CD14-positive monocyte (primary cell): ENCODE measurements around the gene CHPF. TPM values are rescaled to one million over a fixed set of nuclear protein-coding genes. Genes with fewer than 3 reads are reported as not detected.

Source experiments
- DNase-seq, 3 donors: peaks; one replicate each; pipeline ENCODE4 v3.0.0-alpha.2; 2011 to 2022
- H2AFZ ChIP-seq: 2 replicates; pipeline ENCODE4 v1.6.0; 2012; ENCODE audit warnings: mild to moderate bottlenecking, low read depth, low read length, inconsistent platforms; ENCODE audit not compliant: insufficient read depth, poor library complexity, severe bottlenecking
- H3K27ac ChIP-seq, 2 donors: 1 replicate in 1 of 2; 2 replicates in 1 of 2; pipeline ENCODE4 v1.5.1; 2012 to 2013; ENCODE audit warnings: low read length in 2 of 2, control low read depth in 1 of 2, inconsistent platforms in 1 of 2, low read depth in 1 of 2, mild to moderate bottlenecking in 1 of 2
- H3K27me3 ChIP-seq, 2 donors: one replicate each; pipeline versions ENCODE4 v1.6.0 to v1.6.1; 2011 to 2013; ENCODE audit warnings: low read length in 2 of 2; ENCODE audit not compliant: control insufficient read depth in 2 of 2, insufficient read depth in 2 of 2
- H3K36me3 ChIP-seq, 2 donors: replicated peaks in 1 of 2; 1 replicate in 1 of 2; 2 replicates in 1 of 2; pipeline versions ENCODE4 v1.5.1 to v1.6.1; 2012 to 2013; ENCODE audit warnings: low read length in 2 of 2, control low read depth in 1 of 2, inconsistent platforms in 1 of 2, mild to moderate bottlenecking in 1 of 2; ENCODE audit not compliant: insufficient read depth in 2 of 2, control insufficient read depth in 1 of 2
- H3K4me1 ChIP-seq, 2 donors: 1 replicate in 1 of 2; 2 replicates in 1 of 2; pipeline versions ENCODE4 v1.5.1 to v1.6.1; 2012 to 2013; ENCODE audit warnings: low read length in 2 of 2, control low read depth in 1 of 2, inconsistent platforms in 1 of 2, mild to moderate bottlenecking in 1 of 2, moderate library complexity in 1 of 2; ENCODE audit not compliant: insufficient read depth in 2 of 2, control insufficient read depth in 1 of 2
- H3K4me2 ChIP-seq: replicated peaks from 2 replicates; pipeline ENCODE3; 2012; ENCODE audit warnings: low read length, moderate library complexity, mild to moderate bottlenecking; ENCODE audit not compliant: poor library complexity, severe bottlenecking; ENCODE audit errors: extremely low read depth
- H3K4me3 ChIP-seq, 3 experiments: fragments of 200-600 bp in 1 of 3; sonication (generic) in 1 of 3; replicated peaks in 1 of 3; 1 replicate in 2 of 3; 2 replicates in 1 of 3; pipeline ENCODE4 v1.5.1; 2011 to 2013; ENCODE audit warnings: low read length in 3 of 3, mild to moderate bottlenecking in 3 of 3, control low read depth in 2 of 3, low read depth in 2 of 3, inconsistent platforms in 1 of 3, moderate library complexity in 1 of 3
- H3K79me2 ChIP-seq: 2 replicates; pipeline ENCODE4 v1.6.0; 2012; ENCODE audit warnings: mild to moderate bottlenecking, control low read depth, inconsistent platforms, low read length, moderate library complexity; ENCODE audit not compliant: insufficient read depth
- H3K9ac ChIP-seq: 2 replicates; pipeline ENCODE4 v1.6.0; 2017; ENCODE audit warnings: low read length, mild to moderate bottlenecking; ENCODE audit not compliant: insufficient read depth, poor library complexity, severe bottlenecking
- H3K9me3 ChIP-seq, 2 donors: replicated peaks in 1 of 2; 1 replicate in 1 of 2; 2 replicates in 1 of 2; pipeline versions ENCODE4 v1.5.1 to v1.6.1; 2012 to 2013; ENCODE audit warnings: low read length in 2 of 2, control low read depth in 1 of 2; ENCODE audit not compliant: control insufficient read depth in 1 of 2, insufficient read depth in 1 of 2
- H4K20me1 ChIP-seq: 2 replicates; pipeline ENCODE4 v1.6.0; 2012; ENCODE audit warnings: mild to moderate bottlenecking, low read length, control low read depth, moderate library complexity; ENCODE audit not compliant: insufficient read depth
- H3K27ac Mint-ChIP-seq, 7 donors: one replicate each; pipeline ENCODE4 v1.8.0; 2020; ENCODE audit warnings: mild to moderate bottlenecking in 7 of 7, mixed read lengths in 7 of 7, moderate library complexity in 6 of 7, inconsistent platforms in 2 of 7
- H3K27me3 Mint-ChIP-seq, 3 donors: one replicate each; pipeline ENCODE4 v1.8.0; 2021 to 2022; ENCODE audit warnings: low read depth in 3 of 3, mild to moderate bottlenecking in 3 of 3, mixed read lengths in 3 of 3, moderate library complexity in 3 of 3, inconsistent platforms in 1 of 3
- H3K36me3 Mint-ChIP-seq, 2 donors: one replicate each; pipeline ENCODE4 v1.8.0; 2020; ENCODE audit warnings: mixed read lengths in 2 of 2, inconsistent platforms in 1 of 2, mild to moderate bottlenecking in 1 of 2
- H3K4me1 Mint-ChIP-seq: one replicate; pipeline ENCODE4 v1.8.0; 2020; ENCODE audit warnings: mild to moderate bottlenecking, mixed read lengths
- H3K4me3 Mint-ChIP-seq, 2 donors: one replicate each; pipeline ENCODE4 v1.8.0; 2020; ENCODE audit warnings: mild to moderate bottlenecking in 2 of 2, mixed read lengths in 2 of 2, moderate library complexity in 1 of 2
- H3K9me3 Mint-ChIP-seq, 7 donors: one replicate each; pipeline ENCODE4 v1.8.0; 2020 to 2022; ENCODE audit warnings: mixed read lengths in 7 of 7, mild to moderate bottlenecking in 6 of 7, moderate library complexity in 6 of 7, inconsistent platforms in 2 of 7
- CTCF ChIP-seq: fragments of 200-600 bp; IDR thresholded peaks from one replicate; pipeline ENCODE4 v1.8.0; 2022; ENCODE audit warnings: antibody characterized with exemption, mild to moderate bottlenecking
- WGBS: methylation state at CpG from one replicate; pipeline ENCODE4 v1.1.5; 2013; ENCODE audit warnings: missing lambda C conversion rate; ENCODE audit not compliant: insufficient coverage; 5-methylcytosine and 5-hydroxymethylcytosine counted together
- intact Hi-C, 2 donors: fragments of 100-400 bp; cut with micrococcal nuclease; formaldehyde crosslinking; loops; one replicate each; pipeline versions ENCODE4 v1.15.0 to v1.15.1; 2023
- polyA plus RNA-seq, 3 donors: library from polyadenylated mRNA; depleted of rRNA in 1 of 3; unstranded in 2 of 3; stranded (reverse) in 1 of 3; fragments of 300-500 nt in 2 of 3; fragments of >200 nt in 1 of 3; fragmentation: Illumina TruSeq in 2 of 3; gene quantifications; 1 replicate in 2 of 3; 2 replicates in 1 of 3; pipeline ENCODE4 v1.2.3, GENCODE V29; 2012 to 2021

CHPF gene
- polyA plus RNA-seq, 3 donors: 0.09 to 0.32 (median 0.09) TPM

- no peaks in the 10 kb centered on the region for H3K36me3 ChIP-seq
- intact Hi-C loops: loop anchor here (5.0 kb wide), 1 partner anchor 48 kb away; the partner anchor contains the start of gene STK11IP (in 2 of the 2)
- H4K20me1 ChIP-seq: no peaks in the 10 kb centered on the region
- no peaks in the 10 kb centered on the region for H3K79me2 ChIP-seq
- H2AFZ ChIP-seq: no peak overlapping the region
- H3K4me2 ChIP-seq: no peak overlapping the region
- peaks cover 12 to 18% of the 10 kb centered on the region in 2 donors for H3K4me1 ChIP-seq
- Mint-ChIP-seq H3K27ac (no peak overlapping the region), H3K4me1 (peaks cover 8% of the 10 kb centered on the region), H3K9me3 (peaks cover 0 to 14% (median 3%) of the 10 kb centered on the region in 7 donors), H3K27me3 (peaks cover 47 to 78% (median 57%) of the 10 kb centered on the region in 3 donors), H3K4me3 (no peak overlapping the region), H3K36me3 (peaks cover 3% of the 10 kb centered on the region in 2 donors)
- TF ChIP-seq CTCF: no peak
- WGBS: 81% methylated on average over 7 of the region's 9 CpGs
- no peak for DNase-seq
- peaks cover 24 to 60% of the 10 kb centered on the region in 2 donors for H3K27me3 ChIP-seq
- H3K9ac ChIP-seq: no peak overlapping the region
- no peak overlapping the region for H3K27ac ChIP-seq
- peaks cover 0 to 5% of the 10 kb centered on the region in 2 donors for H3K9me3 ChIP-seq
- H3K4me3 ChIP-seq: no peak overlapping the region
Observed at GRCh38 chr2:219549619-219550018, 6.0 kb upstream of the CHPF start.

GRCh38 chr2:219548990-219549389 is 5.4 kb upstream of the CHPF start:
- TF ChIP-seq CTCF: no peak
- no peaks in the 10 kb centered on the region for H3K79me2 ChIP-seq
- peaks cover 16 to 23% of the 10 kb centered on the region in 2 donors for H3K4me1 ChIP-seq
- H2AFZ ChIP-seq: no peak overlapping the region
- intact Hi-C loops: no loop called here
- H3K9me3 ChIP-seq: peaks cover 0 to 5% of the 10 kb centered on the region in 2 donors
- peaks cover 0 to 18% (median 3%) of the 10 kb centered on the region in 7 donors for H3K9me3 Mint-ChIP-seq
- no peaks in the 10 kb centered on the region for H4K20me1 ChIP-seq
- peaks cover 13% of the 10 kb centered on the region for H3K4me1 Mint-ChIP-seq
- no peak overlapping the region for H3K4me3 ChIP-seq
- no peak overlapping the region for H3K9ac ChIP-seq
- peaks cover 53 to 82% (median 61%) of the 10 kb centered on the region in 3 donors for H3K27me3 Mint-ChIP-seq
- peaks cover 29 to 64% of the 10 kb centered on the region in 2 donors for H3K27me3 ChIP-seq
- DNase-seq: no peak
- H3K27ac ChIP-seq: no peak overlapping the region
- H3K4me3 Mint-ChIP-seq: peak overlapping the region in 1 of 2 donors; percentile 41
- H3K36me3 Mint-ChIP-seq: peaks cover 3 to 6% of the 10 kb centered on the region in 2 donors
- WGBS: 91% methylated on average over 16 of the region's 18 CpGs
- H3K4me2 ChIP-seq: no peak overlapping the region
- H3K36me3 ChIP-seq: no peaks in the 10 kb centered on the region
- H3K27ac Mint-ChIP-seq: no peak overlapping the region
